ENCODE results near the gene KIFC1. TPM values are rescaled to one million over a fixed set of nuclear protein-coding genes. Genes with fewer than 3 reads are reported as not detected.

Gene KIFC1
- total RNA-seq, 1 donor from 2014 or later, result 7.4 TPM

GRCh38 chr6:33421344-33421643 is 29.7 kb downstream of the KIFC1 start:
- peaks cover 67% of the 10 kb centered on the region for H3K4me1 Mint-ChIP-seq (ENCODE audit: low read depth)
- H3K27ac Mint-ChIP-seq (ENCODE audit: unreplicated experiment), result peak overlapping the region; percentile 14

DNA sequence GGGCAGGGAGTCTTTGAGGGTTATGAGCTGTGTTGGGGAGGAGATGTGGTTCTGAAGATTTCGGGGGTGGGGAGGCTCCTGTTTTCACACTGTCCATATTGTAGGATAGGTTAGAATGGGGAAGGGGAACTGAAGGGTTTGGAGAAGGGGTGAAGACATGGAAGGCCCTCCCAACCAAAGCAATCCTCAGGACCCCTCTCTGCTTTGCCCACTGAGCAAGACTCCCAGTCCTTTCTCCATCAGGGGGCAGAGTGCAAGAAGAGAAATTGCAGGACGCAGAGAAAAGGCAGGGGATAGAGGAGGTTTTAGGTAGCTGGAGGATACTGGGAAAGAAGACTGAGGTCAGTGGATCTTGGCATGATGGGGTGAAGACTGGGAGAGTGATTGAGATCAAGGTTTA is 32.2 kb downstream of the KIFC1 start:
- H3K4me1 Mint-ChIP-seq (ENCODE audit: low read depth), result peaks cover 68% of the 10 kb centered on the region
- peaks cover 9% of the 10 kb centered on the region for H3K36me3 Mint-ChIP-seq (ENCODE audit: low read depth)
- H3K4me3 Mint-ChIP-seq (ENCODE audit: unreplicated experiment), result peak overlapping the region; percentile 90
- no peak for TF ChIP-seq CTCF (IDR thresholded peaks at IDR 0.05)
- DNase-seq (ENCODE audit: low spot score), result no peak
- no peaks in the 10 kb centered on the region for H3K27me3 Mint-ChIP-seq (ENCODE audit: low read depth)
- no peaks in the 10 kb centered on the region for H3K9me3 Mint-ChIP-seq (ENCODE audit: low read depth)
- peak overlapping the region; percentile 78 for H3K27ac Mint-ChIP-seq (ENCODE audit: unreplicated experiment)

More at GRCh38 chr6:33421344-33421643, 29.7 kb downstream of the KIFC1 start:
- no peak for DNase-seq (ENCODE audit: low spot score)
- no peak for TF ChIP-seq CTCF (IDR thresholded peaks at IDR 0.05)
- Mint-ChIP-seq H3K36me3 (ENCODE audit: low read depth) (peaks cover 9% of the 10 kb centered on the region), H3K27me3 (ENCODE audit: low read depth) (no peaks in the 10 kb centered on the region), H3K4me3 (ENCODE audit: unreplicated experiment) (peak overlapping the region; percentile 72), H3K9me3 (ENCODE audit: low read depth) (no peaks in the 10 kb centered on the region)

- DNase-seq (ENCODE audit: low spot score), result no peak
- Mint-ChIP-seq H3K4me3 (ENCODE audit: unreplicated experiment) (peak overlapping the region; percentile 90), H3K4me1 (ENCODE audit: low read depth) (peaks cover 64% of the 10 kb centered on the region), H3K9me3 (ENCODE audit: low read depth) (no peaks in the 10 kb centered on the region), H3K36me3 (ENCODE audit: low read depth) (peaks cover 9% of the 10 kb centered on the region), H3K27ac (ENCODE audit: unreplicated experiment) (peak overlapping the region; percentile 97), H3K27me3 (ENCODE audit: low read depth) (no peaks in the 10 kb centered on the region)
- TF ChIP-seq CTCF (IDR thresholded peaks at IDR 0.05), result no peak
These were observed 33.4 kb downstream of the KIFC1 start for GRCh38 chr6:33424855-33425667.

DNA sequence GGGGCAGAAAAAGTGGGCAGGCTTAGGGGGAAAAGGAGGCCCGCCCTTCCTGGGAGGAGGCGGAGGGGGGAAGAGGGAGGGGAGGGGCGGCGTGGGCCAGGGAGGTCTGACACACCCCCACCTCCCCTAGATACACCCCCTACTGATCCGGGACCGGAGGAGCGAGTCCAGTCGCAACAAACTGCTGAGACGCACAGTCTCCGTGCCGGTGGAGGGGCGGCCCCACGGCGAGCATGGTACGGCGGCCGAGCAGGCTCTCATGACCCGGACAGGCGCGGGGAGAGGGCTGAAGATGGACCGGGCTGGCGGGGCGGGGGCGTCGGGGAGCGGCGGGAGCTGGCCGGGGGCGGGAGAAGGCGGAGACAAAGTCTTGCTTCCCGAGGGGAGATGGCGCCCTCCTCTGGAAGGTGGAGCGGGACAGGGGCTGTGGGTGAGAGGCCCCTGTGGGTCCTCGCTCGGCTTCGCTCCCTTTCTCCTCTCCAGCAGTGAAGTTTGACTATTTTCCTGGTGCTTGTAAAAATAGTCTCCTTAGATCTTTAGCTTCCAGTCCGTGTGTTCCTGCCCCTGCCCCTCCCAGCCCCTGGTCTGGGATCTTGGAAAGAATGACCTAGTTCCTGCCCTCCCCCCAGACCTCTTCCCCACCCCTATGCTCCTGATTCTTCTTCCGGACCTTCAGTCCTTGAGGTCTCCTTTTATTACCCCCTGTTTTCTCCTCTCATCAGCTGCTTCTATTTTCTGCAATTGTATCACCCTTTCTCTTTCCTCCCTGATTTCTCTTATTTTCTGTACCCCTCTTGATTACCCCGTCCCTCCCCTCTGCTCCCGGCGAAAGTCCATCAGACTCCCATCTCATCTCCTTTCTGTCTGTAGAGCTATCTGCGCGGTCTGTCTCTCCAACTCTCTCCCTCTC is 34.3 kb downstream of the KIFC1 start:
- H3K4me1 Mint-ChIP-seq (ENCODE audit: low read depth), result peaks cover 68% of the 10 kb centered on the region
- no peaks in the 10 kb centered on the region for H3K27me3 Mint-ChIP-seq (ENCODE audit: low read depth)
- no peaks in the 10 kb centered on the region for H3K9me3 Mint-ChIP-seq (ENCODE audit: low read depth)
- no peak for DNase-seq (ENCODE audit: low spot score)
- H3K27ac Mint-ChIP-seq (ENCODE audit: unreplicated experiment), result peak overlapping the region; percentile 97
- peaks cover 9% of the 10 kb centered on the region for H3K36me3 Mint-ChIP-seq (ENCODE audit: low read depth)
- peak; percentile 86 for TF ChIP-seq CTCF (IDR thresholded peaks at IDR 0.05)
- H3K4me3 Mint-ChIP-seq (ENCODE audit: unreplicated experiment), result peak overlapping the region; percentile 90

All from chondrocyte (in vitro differentiated cells).